ENCODE measurements around the gene MAML2.

The MAML2 gene

DNA sequence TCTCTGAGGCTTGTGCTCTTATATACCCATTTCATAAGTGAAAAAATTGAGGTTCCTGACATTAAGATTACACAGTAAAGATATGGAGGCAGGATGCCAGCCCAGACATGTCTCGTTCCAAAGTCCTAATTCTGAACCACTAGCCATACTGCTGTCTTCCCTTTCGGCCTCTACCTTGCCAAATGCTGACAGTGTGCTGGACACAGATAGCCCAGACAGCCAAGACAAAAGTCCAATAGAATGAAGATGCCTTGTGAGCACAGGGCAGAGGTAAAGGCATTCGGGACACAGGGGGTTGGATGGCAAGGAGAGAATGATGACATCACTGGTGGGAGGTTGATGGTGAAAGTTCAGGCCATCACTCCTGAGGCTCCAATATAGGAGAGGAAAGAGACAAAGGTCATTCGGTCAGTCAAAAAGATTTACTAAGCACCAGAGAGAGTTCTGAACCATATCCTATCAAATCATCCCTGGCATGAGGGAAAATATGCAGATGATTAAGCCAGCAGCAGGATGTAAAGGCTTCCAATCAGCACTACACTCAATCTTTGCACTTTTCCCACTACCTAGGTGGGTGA is 245.1 kb downstream of the MAML2 start:
- Histone ChIP-seq H3K23ac (ENCODE audit: low read length) (no peak overlapping the region), H4K8ac (ENCODE audit: low read depth, low read length) (no peak overlapping the region), H2BK120ac (ENCODE audit: low read depth, low read length) (no peak overlapping the region), H3K4me3 (ENCODE audit: low read length) (no peak overlapping the region), H3K4me1 (ENCODE audit: control insufficient read depth, low read depth, low read length) (peaks cover 4% of the 10 kb centered on the region), H3K4me2 (ENCODE audit: low read length) (no peak overlapping the region), H3K18ac (ENCODE audit: low read length) (no peak overlapping the region), H2BK15ac (replicated peaks; ENCODE audit: low read depth) (no peak overlapping the region), H3K27me3 (ENCODE audit: insufficient read depth, low read length, poor library complexity) (no peaks in the 10 kb centered on the region), H3K56ac (ENCODE audit: low read length) (no peak overlapping the region), H4K5ac (ENCODE audit: low read length) (no peak overlapping the region), H2BK5ac (ENCODE audit: low read length) (no peak overlapping the region), H3K79me2 (ENCODE audit: control insufficient read depth, insufficient read depth, low read length) (no peaks in the 10 kb centered on the region), H3K9ac (ENCODE audit: low read length) (no peak overlapping the region), H2AK5ac (ENCODE audit: low read length) (no peak overlapping the region), H3K36me3 (ENCODE audit: control insufficient read depth, insufficient read depth, low read length) (no peaks in the 10 kb centered on the region), H3K27ac (ENCODE audit: low read depth, low read length) (no peak overlapping the region), H3K79me1 (ENCODE audit: low read length) (no peaks in the 10 kb centered on the region), H3K4ac (ENCODE audit: low read depth, low read length) (no peak overlapping the region)
- WGBS (ENCODE audit: extremely low coverage, insufficient coverage, low lambda C conversion rate): no CpG with 5 or more reads among the region's 4 CpGs
- DNase-seq: no peak

DNA sequence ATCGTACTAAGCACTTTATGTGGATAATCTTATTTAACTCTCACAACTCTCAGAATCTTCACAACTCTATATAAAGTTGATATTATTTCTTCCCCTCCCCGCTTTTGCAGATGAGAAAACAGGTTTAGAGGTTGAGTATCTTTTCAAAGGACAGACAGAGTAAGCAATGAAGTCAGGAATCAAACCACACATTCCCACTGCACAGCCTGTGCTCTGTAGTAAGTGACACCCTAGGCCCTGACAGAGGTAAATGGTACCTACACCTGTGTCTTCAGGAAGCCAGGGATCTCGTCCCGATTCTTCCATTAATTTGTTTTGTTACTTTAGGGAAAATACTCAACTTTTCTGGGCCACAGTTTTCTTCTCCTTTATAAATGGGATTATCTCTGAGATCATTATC is 246.6 kb downstream of the MAML2 start:
- no peak overlapping the region for H3K4me3 ChIP-seq (ENCODE audit: low read length)
- no peak overlapping the region for H2AK5ac ChIP-seq (ENCODE audit: low read length)
- H4K8ac ChIP-seq (ENCODE audit: low read depth, low read length): no peak overlapping the region
- no peak overlapping the region for H3K4me2 ChIP-seq (ENCODE audit: low read length)
- no peak overlapping the region for H3K56ac ChIP-seq (ENCODE audit: low read length)
- no peak overlapping the region for H2BK5ac ChIP-seq (ENCODE audit: low read length)
- no peak overlapping the region for H2BK15ac ChIP-seq (replicated peaks; ENCODE audit: low read depth)
- no peaks in the 10 kb centered on the region for H3K27me3 ChIP-seq (ENCODE audit: insufficient read depth, low read length, poor library complexity)
- no peaks in the 10 kb centered on the region for H3K79me1 ChIP-seq (ENCODE audit: low read length)
- WGBS (ENCODE audit: extremely low coverage, insufficient coverage, low lambda C conversion rate): no CpG with 5 or more reads among the region's 4 CpGs
- no peak for DNase-seq
- H4K5ac ChIP-seq (ENCODE audit: low read length): no peak overlapping the region
- no peak overlapping the region for H3K23ac ChIP-seq (ENCODE audit: low read length)
- no peak overlapping the region for H2BK120ac ChIP-seq (ENCODE audit: low read depth, low read length)
- H3K4ac ChIP-seq (ENCODE audit: low read depth, low read length): no peak overlapping the region
- H3K9ac ChIP-seq (ENCODE audit: low read length): no peak overlapping the region
- no peak overlapping the region for H3K18ac ChIP-seq (ENCODE audit: low read length)
- H3K27ac ChIP-seq (ENCODE audit: low read depth, low read length): no peak overlapping the region
- no peaks in the 10 kb centered on the region for H3K36me3 ChIP-seq (ENCODE audit: control insufficient read depth, insufficient read depth, low read length)
- H3K79me2 ChIP-seq (ENCODE audit: control insufficient read depth, insufficient read depth, low read length): no peaks in the 10 kb centered on the region
- H3K4me1 ChIP-seq (ENCODE audit: control insufficient read depth, low read depth, low read length): peaks cover 4% of the 10 kb centered on the region

DNA sequence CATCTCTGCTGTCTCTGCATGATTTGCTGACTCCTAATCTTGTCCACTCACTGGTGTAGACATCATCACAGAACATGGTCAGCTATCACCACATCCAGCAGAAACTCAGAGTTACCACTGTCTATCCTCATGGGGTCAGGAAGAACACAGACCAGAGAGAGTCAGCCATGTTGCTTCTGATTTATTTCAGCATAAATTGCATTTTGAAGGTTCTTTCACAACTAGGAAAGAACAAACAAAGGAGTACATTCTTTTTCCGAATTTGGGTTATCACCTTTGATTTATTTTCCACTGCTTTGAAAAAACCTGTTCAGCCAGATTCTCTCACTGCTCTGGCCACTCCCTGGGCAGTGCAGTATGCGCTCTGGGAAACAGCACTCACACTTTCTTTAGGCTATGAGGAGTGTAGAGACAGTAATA is 247.1 kb downstream of the MAML2 start:
- H3K4me1 ChIP-seq (ENCODE audit: control insufficient read depth, low read depth, low read length): peaks cover 4% of the 10 kb centered on the region
- H3K9ac ChIP-seq (ENCODE audit: low read length): no peak overlapping the region
- no peak overlapping the region for H4K8ac ChIP-seq (ENCODE audit: low read depth, low read length)
- H3K56ac ChIP-seq (ENCODE audit: low read length): no peak overlapping the region
- H3K23ac ChIP-seq (ENCODE audit: low read length): no peak overlapping the region
- no peaks in the 10 kb centered on the region for H3K79me1 ChIP-seq (ENCODE audit: low read length)
- DNase-seq: no peak
- no peak overlapping the region for H3K4me3 ChIP-seq (ENCODE audit: low read length)
- no peak overlapping the region for H2AK5ac ChIP-seq (ENCODE audit: low read length)
- no peaks in the 10 kb centered on the region for H3K79me2 ChIP-seq (ENCODE audit: control insufficient read depth, insufficient read depth, low read length)
- no peak overlapping the region for H2BK5ac ChIP-seq (ENCODE audit: low read length)
- H3K27me3 ChIP-seq (ENCODE audit: insufficient read depth, low read length, poor library complexity): no peaks in the 10 kb centered on the region
- no peak overlapping the region for H3K27ac ChIP-seq (ENCODE audit: low read depth, low read length)
- no peak overlapping the region for H3K4me2 ChIP-seq (ENCODE audit: low read length)
- H3K18ac ChIP-seq (ENCODE audit: low read length): no peak overlapping the region
- no peak overlapping the region for H3K4ac ChIP-seq (ENCODE audit: low read depth, low read length)
- H2BK15ac ChIP-seq (replicated peaks; ENCODE audit: low read depth): no peak overlapping the region
- no peak overlapping the region for H2BK120ac ChIP-seq (ENCODE audit: low read depth, low read length)
- no peak overlapping the region for H4K5ac ChIP-seq (ENCODE audit: low read length)
- no CpG with 5 or more reads among the region's 2 CpGs for WGBS (ENCODE audit: extremely low coverage, insufficient coverage, low lambda C conversion rate)
- no peaks in the 10 kb centered on the region for H3K36me3 ChIP-seq (ENCODE audit: control insufficient read depth, insufficient read depth, low read length)

DNA sequence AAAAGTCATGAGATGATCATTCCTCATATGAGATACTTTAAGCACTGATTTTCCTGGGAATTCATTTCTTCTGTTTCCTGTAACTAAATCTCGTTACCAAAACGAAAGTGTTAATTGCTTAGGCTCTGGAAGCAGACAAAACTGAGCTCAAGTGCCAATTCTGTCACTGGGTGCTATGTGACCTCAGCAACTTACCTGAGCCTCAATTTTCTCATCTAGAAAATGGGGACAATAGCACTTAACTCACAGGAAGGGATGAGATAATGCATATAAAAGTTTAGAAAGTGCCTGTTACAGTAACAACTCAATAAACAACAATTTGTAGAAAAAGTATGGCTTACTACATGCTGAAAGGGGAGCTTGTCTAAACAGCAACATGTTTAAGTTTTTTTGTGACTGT is 248.8 kb downstream of the MAML2 start:
- no peak overlapping the region for H2BK5ac ChIP-seq (ENCODE audit: low read length)
- H3K27ac ChIP-seq (ENCODE audit: low read depth, low read length): no peak overlapping the region
- no CpG with 5 or more reads among the region's 2 CpGs for WGBS (ENCODE audit: extremely low coverage, insufficient coverage, low lambda C conversion rate)

DNA sequence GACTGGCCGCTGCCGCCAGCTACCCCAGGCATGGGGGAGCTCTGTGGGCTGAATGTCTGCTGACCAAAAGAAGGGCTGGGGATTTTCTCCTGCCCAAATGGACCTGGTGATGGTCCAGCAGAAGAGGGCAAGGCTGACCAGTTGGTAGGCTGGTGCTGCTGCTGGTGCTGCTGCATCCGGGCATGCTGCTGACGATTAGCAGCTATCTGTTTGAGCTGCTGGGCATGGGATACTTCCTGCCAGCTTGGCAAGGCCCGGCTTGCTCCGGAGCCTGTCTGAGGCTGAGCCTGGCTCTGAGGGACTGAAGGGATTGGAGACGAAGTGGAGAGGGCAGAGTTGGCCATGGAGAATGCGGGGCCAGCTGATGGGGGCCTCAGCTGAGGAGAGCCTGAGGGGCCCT is 250.5 kb downstream of the MAML2 start:
- no peaks in the 10 kb centered on the region for H3K79me1 ChIP-seq (ENCODE audit: low read length)
- peaks cover 2% of the 10 kb centered on the region for H3K4me1 ChIP-seq (ENCODE audit: control insufficient read depth, low read depth, low read length)
- H3K4me2 ChIP-seq (ENCODE audit: low read length): no peak overlapping the region
- H3K9ac ChIP-seq (ENCODE audit: low read length): no peak overlapping the region
- no peak overlapping the region for H4K8ac ChIP-seq (ENCODE audit: low read depth, low read length)
- H3K27ac ChIP-seq (ENCODE audit: low read depth, low read length): no peak overlapping the region
- H3K56ac ChIP-seq (ENCODE audit: low read length): no peak overlapping the region
- H3K23ac ChIP-seq (ENCODE audit: low read length): no peak overlapping the region
- WGBS (ENCODE audit: extremely low coverage, insufficient coverage, low lambda C conversion rate): no CpG with 5 or more reads among the region's 8 CpGs
- H2AK5ac ChIP-seq (ENCODE audit: low read length): no peak overlapping the region
- DNase-seq: no peak
- H3K36me3 ChIP-seq (ENCODE audit: control insufficient read depth, insufficient read depth, low read length): no peaks in the 10 kb centered on the region
- H2BK5ac ChIP-seq (ENCODE audit: low read length): no peak overlapping the region
- no peak overlapping the region for H2BK15ac ChIP-seq (replicated peaks; ENCODE audit: low read depth)
- no peaks in the 10 kb centered on the region for H3K27me3 ChIP-seq (ENCODE audit: insufficient read depth, low read length, poor library complexity)
- no peak overlapping the region for H2BK120ac ChIP-seq (ENCODE audit: low read depth, low read length)
- no peak overlapping the region for H3K4ac ChIP-seq (ENCODE audit: low read depth, low read length)
- no peak overlapping the region for H3K18ac ChIP-seq (ENCODE audit: low read length)
- H3K4me3 ChIP-seq (ENCODE audit: low read length): no peak overlapping the region
- no peak overlapping the region for H4K5ac ChIP-seq (ENCODE audit: low read length)
- no peaks in the 10 kb centered on the region for H3K79me2 ChIP-seq (ENCODE audit: control insufficient read depth, insufficient read depth, low read length)

More for the DNA sequence above, 248.8 kb downstream of the MAML2 start:
- H3K79me1 ChIP-seq (ENCODE audit: low read length): no peaks in the 10 kb centered on the region
- no peak overlapping the region for H3K4me3 ChIP-seq (ENCODE audit: low read length)
- H3K4me1 ChIP-seq (ENCODE audit: control insufficient read depth, low read depth, low read length): peaks cover 4% of the 10 kb centered on the region
- no peak overlapping the region for H3K56ac ChIP-seq (ENCODE audit: low read length)
- no peak overlapping the region for H3K9ac ChIP-seq (ENCODE audit: low read length)
- no peak overlapping the region for H4K8ac ChIP-seq (ENCODE audit: low read depth, low read length)
- H2BK15ac ChIP-seq (replicated peaks; ENCODE audit: low read depth): no peak overlapping the region
- no peaks in the 10 kb centered on the region for H3K27me3 ChIP-seq (ENCODE audit: insufficient read depth, low read length, poor library complexity)
- H3K18ac ChIP-seq (ENCODE audit: low read length): no peak overlapping the region
- no peak overlapping the region for H4K5ac ChIP-seq (ENCODE audit: low read length)
- H3K4ac ChIP-seq (ENCODE audit: low read depth, low read length): no peak overlapping the region
- H2BK120ac ChIP-seq (ENCODE audit: low read depth, low read length): no peak overlapping the region
- no peak overlapping the region for H3K23ac ChIP-seq (ENCODE audit: low read length)
- H3K4me2 ChIP-seq (ENCODE audit: low read length): no peak overlapping the region
- no peak overlapping the region for H2AK5ac ChIP-seq (ENCODE audit: low read length)
- no peak for DNase-seq
- no peaks in the 10 kb centered on the region for H3K79me2 ChIP-seq (ENCODE audit: control insufficient read depth, insufficient read depth, low read length)
- H3K36me3 ChIP-seq (ENCODE audit: control insufficient read depth, insufficient read depth, low read length): no peaks in the 10 kb centered on the region

DNA sequence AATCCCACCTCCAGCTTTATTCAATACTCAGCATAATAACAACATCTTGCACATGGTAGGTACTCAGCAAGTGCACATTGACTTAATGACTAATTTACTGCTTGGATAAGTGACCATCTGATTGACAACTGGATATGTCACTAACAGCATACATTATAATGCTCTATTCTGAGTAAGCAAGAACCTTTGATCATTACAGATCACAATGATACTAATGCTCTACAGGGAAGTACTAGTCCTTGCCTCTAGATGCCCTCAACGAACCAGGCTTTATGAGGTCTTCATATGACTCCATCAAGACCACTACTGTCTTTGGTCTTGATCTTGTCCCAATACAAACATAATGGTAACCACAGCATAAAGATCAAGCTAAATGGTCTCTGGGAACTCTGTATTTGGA is 251.5 kb downstream of the MAML2 start:
- Histone ChIP-seq H3K23ac (ENCODE audit: low read length) (no peak overlapping the region), H3K79me1 (ENCODE audit: low read length) (no peaks in the 10 kb centered on the region), H3K27me3 (ENCODE audit: insufficient read depth, low read length, poor library complexity) (no peaks in the 10 kb centered on the region), H4K8ac (ENCODE audit: low read depth, low read length) (no peak overlapping the region), H2BK15ac (replicated peaks; ENCODE audit: low read depth) (no peak overlapping the region), H2BK120ac (ENCODE audit: low read depth, low read length) (no peak overlapping the region), H3K9ac (ENCODE audit: low read length) (no peak overlapping the region), H2AK5ac (ENCODE audit: low read length) (no peak overlapping the region), H3K27ac (ENCODE audit: low read depth, low read length) (no peak overlapping the region), H3K4me1 (ENCODE audit: control insufficient read depth, low read depth, low read length) (peaks cover 2% of the 10 kb centered on the region), H3K4me2 (ENCODE audit: low read length) (no peak overlapping the region), H3K4me3 (ENCODE audit: low read length) (no peak overlapping the region), H3K56ac (ENCODE audit: low read length) (no peak overlapping the region), H3K79me2 (ENCODE audit: control insufficient read depth, insufficient read depth, low read length) (no peaks in the 10 kb centered on the region), H4K5ac (ENCODE audit: low read length) (no peak overlapping the region), H3K4ac (ENCODE audit: low read depth, low read length) (no peak overlapping the region), H3K18ac (ENCODE audit: low read length) (no peak overlapping the region), H2BK5ac (ENCODE audit: low read length) (no peak overlapping the region), H3K36me3 (ENCODE audit: control insufficient read depth, insufficient read depth, low read length) (no peaks in the 10 kb centered on the region)
- no CpG with 5 or more reads among the region's 1 CpG for WGBS (ENCODE audit: extremely low coverage, insufficient coverage, low lambda C conversion rate)
- DNase-seq: peak; percentile 56
